Tibial nerve (tissue), 3 donors: ENCODE measurements around the gene GHRL.

ENCODE experiments used
- POLR2A ChIP-seq, 2 donors: fragments of 450-650 bp; IDR thresholded peaks; one replicate each; pipeline ENCODE4 v1.6.1; 2017; ENCODE audit warnings: antibody characterized with exemption in 2 of 2, mild to moderate bottlenecking in 2 of 2, moderate library complexity in 2 of 2
- TF ChIP-seq, protein P1 (sequence below), 5 experiments: fragments of 200-600 bp in 3 of 5; fragments of 450-650 bp in 2 of 5; sonication (generic) in 3 of 5; IDR thresholded peaks; one replicate each; pipeline ENCODE4 v1.5.1; 2016 to 2019; ENCODE audit warnings: antibody characterized with exemption in 5 of 5, mild to moderate bottlenecking in 3 of 5, moderate library complexity in 2 of 5

DNA sequence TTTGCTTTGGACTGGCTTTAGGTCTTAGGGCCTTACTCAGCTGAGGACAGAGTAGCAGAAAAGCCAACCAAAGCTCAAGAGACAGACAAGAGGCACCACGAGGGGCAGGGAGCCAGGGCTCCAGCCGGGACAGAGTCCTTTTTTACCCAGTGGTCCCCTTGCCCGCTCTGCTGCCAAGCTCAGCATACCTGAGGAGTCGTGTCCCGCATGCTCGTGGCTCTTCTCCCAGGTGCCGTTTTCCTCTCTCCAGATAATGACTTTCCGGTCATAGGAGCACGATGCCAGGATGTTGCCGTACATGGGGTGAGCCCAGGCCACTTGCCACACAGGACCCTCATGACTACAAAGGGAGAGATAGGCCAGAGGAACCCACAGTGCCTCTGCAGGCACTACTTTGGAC is 19.6 kb upstream of the GHRL start:
- TF ChIP-seq, protein P1, sequence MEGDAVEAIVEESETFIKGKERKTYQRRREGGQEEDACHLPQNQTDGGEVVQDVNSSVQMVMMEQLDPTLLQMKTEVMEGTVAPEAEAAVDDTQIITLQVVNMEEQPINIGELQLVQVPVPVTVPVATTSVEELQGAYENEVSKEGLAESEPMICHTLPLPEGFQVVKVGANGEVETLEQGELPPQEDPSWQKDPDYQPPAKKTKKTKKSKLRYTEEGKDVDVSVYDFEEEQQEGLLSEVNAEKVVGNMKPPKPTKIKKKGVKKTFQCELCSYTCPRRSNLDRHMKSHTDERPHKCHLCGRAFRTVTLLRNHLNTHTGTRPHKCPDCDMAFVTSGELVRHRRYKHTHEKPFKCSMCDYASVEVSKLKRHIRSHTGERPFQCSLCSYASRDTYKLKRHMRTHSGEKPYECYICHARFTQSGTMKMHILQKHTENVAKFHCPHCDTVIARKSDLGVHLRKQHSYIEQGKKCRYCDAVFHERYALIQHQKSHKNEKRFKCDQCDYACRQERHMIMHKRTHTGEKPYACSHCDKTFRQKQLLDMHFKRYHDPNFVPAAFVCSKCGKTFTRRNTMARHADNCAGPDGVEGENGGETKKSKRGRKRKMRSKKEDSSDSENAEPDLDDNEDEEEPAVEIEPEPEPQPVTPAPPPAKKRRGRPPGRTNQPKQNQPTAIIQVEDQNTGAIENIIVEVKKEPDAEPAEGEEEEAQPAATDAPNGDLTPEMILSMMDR (IDR thresholded peaks at IDR 0.05), result no peak
- no peak for TF ChIP-seq POLR2A (IDR thresholded peaks at IDR 0.05)
